Fibroblast of pulmonary artery (primary cell): Measurements from ENCODE around the gene AATK.

ENCODE experiments used
- DNase-seq: peaks from one replicate; pipeline ENCODE4 v3.0.0-alpha.2; 2010; ENCODE audit warnings: low read depth
- H3K4me3 ChIP-seq: replicated peaks from 2 replicates; pipeline ENCODE4 v1.5.1; 2011; ENCODE audit warnings: low read depth, mild to moderate bottlenecking, control low read depth, low read length, moderate library complexity
- TF ChIP-seq, protein P1 (sequence below): IDR thresholded peaks from 2 replicates; pipeline ENCODE4 v1.5.1; 2011; ENCODE audit warnings: mild to moderate bottlenecking, control low read depth, low read length, inconsistent platforms; ENCODE audit errors: missing control alignments

AATK gene

GRCh38 chr17:81129711-81130367, 36.2 kb downstream of the AATK start:
- H3K4me3 ChIP-seq, result no peak overlapping the region
- DNase-seq, result no peak
- TF ChIP-seq, protein P1, sequence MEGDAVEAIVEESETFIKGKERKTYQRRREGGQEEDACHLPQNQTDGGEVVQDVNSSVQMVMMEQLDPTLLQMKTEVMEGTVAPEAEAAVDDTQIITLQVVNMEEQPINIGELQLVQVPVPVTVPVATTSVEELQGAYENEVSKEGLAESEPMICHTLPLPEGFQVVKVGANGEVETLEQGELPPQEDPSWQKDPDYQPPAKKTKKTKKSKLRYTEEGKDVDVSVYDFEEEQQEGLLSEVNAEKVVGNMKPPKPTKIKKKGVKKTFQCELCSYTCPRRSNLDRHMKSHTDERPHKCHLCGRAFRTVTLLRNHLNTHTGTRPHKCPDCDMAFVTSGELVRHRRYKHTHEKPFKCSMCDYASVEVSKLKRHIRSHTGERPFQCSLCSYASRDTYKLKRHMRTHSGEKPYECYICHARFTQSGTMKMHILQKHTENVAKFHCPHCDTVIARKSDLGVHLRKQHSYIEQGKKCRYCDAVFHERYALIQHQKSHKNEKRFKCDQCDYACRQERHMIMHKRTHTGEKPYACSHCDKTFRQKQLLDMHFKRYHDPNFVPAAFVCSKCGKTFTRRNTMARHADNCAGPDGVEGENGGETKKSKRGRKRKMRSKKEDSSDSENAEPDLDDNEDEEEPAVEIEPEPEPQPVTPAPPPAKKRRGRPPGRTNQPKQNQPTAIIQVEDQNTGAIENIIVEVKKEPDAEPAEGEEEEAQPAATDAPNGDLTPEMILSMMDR, result no peak

- no peak for DNase-seq
- TF ChIP-seq, protein P1, result no peak
- no peak overlapping the region for H3K4me3 ChIP-seq
Observed at GRCh38 chr17:81129289-81129688, 36.7 kb downstream of the AATK start.

- no peak for DNase-seq
- TF ChIP-seq, protein P1, result no peak
- H3K4me3 ChIP-seq, result no peak overlapping the region
Observed at GRCh38 chr17:81128774-81129173, 37.2 kb downstream of the AATK start.

GRCh38 chr17:81128338-81128737, 37.7 kb downstream of the AATK start:
- no peak for DNase-seq
- TF ChIP-seq, protein P1, result no peak
- H3K4me3 ChIP-seq, result no peak overlapping the region

- no peak overlapping the region for H3K4me3 ChIP-seq
- TF ChIP-seq, protein P1, result no peak
- no peak for DNase-seq
Observed at GRCh38 chr17:81127526-81128177, 38.4 kb downstream of the AATK start.

DNA sequence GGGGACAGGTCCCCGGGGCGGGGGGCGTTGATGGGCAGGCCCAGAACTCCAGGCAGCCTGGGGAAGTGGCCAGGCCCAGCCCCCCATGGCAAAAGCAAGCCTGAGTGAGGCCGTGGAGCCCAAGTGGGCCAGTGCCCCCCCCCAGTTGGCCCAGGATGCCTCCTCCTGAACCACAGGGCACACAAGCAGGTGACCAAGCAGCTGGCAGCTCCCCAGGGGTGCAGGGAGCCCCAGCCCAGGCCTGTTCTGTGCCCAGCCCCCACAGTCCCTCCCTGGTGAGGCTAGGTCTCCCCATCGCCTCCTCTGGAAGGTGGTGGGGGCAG, 38.9 kb downstream of the AATK start:
- TF ChIP-seq, protein P1, result no peak
- no peak for DNase-seq
- H3K4me3 ChIP-seq, result no peak overlapping the region
